CD14-positive monocyte (primary cell): ENCODE measurements around the gene FAF1. TPM values are rescaled to one million over a fixed set of nuclear protein-coding genes. Genes with fewer than 3 reads are reported as not detected.
A peak's percentile ranks its signal among the peaks of the same experiment; 100 is the strongest.

Source experiments
- DNase-seq, 3 donors: peaks; one replicate each; pipeline ENCODE4 v3.0.0-alpha.2; 2011 to 2022
- H2AFZ ChIP-seq: 2 replicates; pipeline ENCODE4 v1.6.0; 2012; ENCODE audit warnings: mild to moderate bottlenecking, low read depth, low read length, inconsistent platforms; ENCODE audit not compliant: insufficient read depth, poor library complexity, severe bottlenecking
- H3K27ac ChIP-seq, 2 donors: 1 replicate in 1 of 2; 2 replicates in 1 of 2; pipeline ENCODE4 v1.5.1; 2012 to 2013; ENCODE audit warnings: low read length in 2 of 2, control low read depth in 1 of 2, inconsistent platforms in 1 of 2, low read depth in 1 of 2, mild to moderate bottlenecking in 1 of 2
- H3K27me3 ChIP-seq, 2 donors: one replicate each; pipeline versions ENCODE4 v1.6.0 to v1.6.1; 2011 to 2013; ENCODE audit warnings: low read length in 2 of 2; ENCODE audit not compliant: control insufficient read depth in 2 of 2, insufficient read depth in 2 of 2
- H3K36me3 ChIP-seq, 2 donors: replicated peaks in 1 of 2; 1 replicate in 1 of 2; 2 replicates in 1 of 2; pipeline versions ENCODE4 v1.5.1 to v1.6.1; 2012 to 2013; ENCODE audit warnings: low read length in 2 of 2, control low read depth in 1 of 2, inconsistent platforms in 1 of 2, mild to moderate bottlenecking in 1 of 2; ENCODE audit not compliant: insufficient read depth in 2 of 2, control insufficient read depth in 1 of 2
- H3K4me1 ChIP-seq, 2 donors: 1 replicate in 1 of 2; 2 replicates in 1 of 2; pipeline versions ENCODE4 v1.5.1 to v1.6.1; 2012 to 2013; ENCODE audit warnings: low read length in 2 of 2, control low read depth in 1 of 2, inconsistent platforms in 1 of 2, mild to moderate bottlenecking in 1 of 2, moderate library complexity in 1 of 2; ENCODE audit not compliant: insufficient read depth in 2 of 2, control insufficient read depth in 1 of 2
- H3K4me2 ChIP-seq: replicated peaks from 2 replicates; pipeline ENCODE3; 2012; ENCODE audit warnings: low read length, moderate library complexity, mild to moderate bottlenecking; ENCODE audit not compliant: poor library complexity, severe bottlenecking; ENCODE audit errors: extremely low read depth
- H3K4me3 ChIP-seq, 3 experiments: fragments of 200-600 bp in 1 of 3; sonication (generic) in 1 of 3; replicated peaks in 1 of 3; 1 replicate in 2 of 3; 2 replicates in 1 of 3; pipeline ENCODE4 v1.5.1; 2011 to 2013; ENCODE audit warnings: low read length in 3 of 3, mild to moderate bottlenecking in 3 of 3, control low read depth in 2 of 3, low read depth in 2 of 3, inconsistent platforms in 1 of 3, moderate library complexity in 1 of 3
- H3K79me2 ChIP-seq: 2 replicates; pipeline ENCODE4 v1.6.0; 2012; ENCODE audit warnings: mild to moderate bottlenecking, control low read depth, inconsistent platforms, low read length, moderate library complexity; ENCODE audit not compliant: insufficient read depth
- H3K9ac ChIP-seq: 2 replicates; pipeline ENCODE4 v1.6.0; 2017; ENCODE audit warnings: low read length, mild to moderate bottlenecking; ENCODE audit not compliant: insufficient read depth, poor library complexity, severe bottlenecking
- H3K9me3 ChIP-seq, 2 donors: replicated peaks in 1 of 2; 1 replicate in 1 of 2; 2 replicates in 1 of 2; pipeline versions ENCODE4 v1.5.1 to v1.6.1; 2012 to 2013; ENCODE audit warnings: low read length in 2 of 2, control low read depth in 1 of 2; ENCODE audit not compliant: control insufficient read depth in 1 of 2, insufficient read depth in 1 of 2
- H4K20me1 ChIP-seq: 2 replicates; pipeline ENCODE4 v1.6.0; 2012; ENCODE audit warnings: mild to moderate bottlenecking, low read length, control low read depth, moderate library complexity; ENCODE audit not compliant: insufficient read depth
- H3K27ac Mint-ChIP-seq, 7 donors: one replicate each; pipeline ENCODE4 v1.8.0; 2020; ENCODE audit warnings: mild to moderate bottlenecking in 7 of 7, mixed read lengths in 7 of 7, moderate library complexity in 6 of 7, inconsistent platforms in 2 of 7
- H3K27me3 Mint-ChIP-seq, 3 donors: one replicate each; pipeline ENCODE4 v1.8.0; 2021 to 2022; ENCODE audit warnings: low read depth in 3 of 3, mild to moderate bottlenecking in 3 of 3, mixed read lengths in 3 of 3, moderate library complexity in 3 of 3, inconsistent platforms in 1 of 3
- H3K36me3 Mint-ChIP-seq, 2 donors: one replicate each; pipeline ENCODE4 v1.8.0; 2020; ENCODE audit warnings: mixed read lengths in 2 of 2, inconsistent platforms in 1 of 2, mild to moderate bottlenecking in 1 of 2
- H3K4me1 Mint-ChIP-seq: one replicate; pipeline ENCODE4 v1.8.0; 2020; ENCODE audit warnings: mild to moderate bottlenecking, mixed read lengths
- H3K4me3 Mint-ChIP-seq, 2 donors: one replicate each; pipeline ENCODE4 v1.8.0; 2020; ENCODE audit warnings: mild to moderate bottlenecking in 2 of 2, mixed read lengths in 2 of 2, moderate library complexity in 1 of 2
- H3K9me3 Mint-ChIP-seq, 7 donors: one replicate each; pipeline ENCODE4 v1.8.0; 2020 to 2022; ENCODE audit warnings: mixed read lengths in 7 of 7, mild to moderate bottlenecking in 6 of 7, moderate library complexity in 6 of 7, inconsistent platforms in 2 of 7
- WGBS: methylation state at CpG from one replicate; pipeline ENCODE4 v1.1.5; 2013; ENCODE audit warnings: missing lambda C conversion rate; ENCODE audit not compliant: insufficient coverage; 5-methylcytosine and 5-hydroxymethylcytosine counted together
- intact Hi-C, 2 donors: fragments of 100-400 bp; cut with micrococcal nuclease; formaldehyde crosslinking; loops; one replicate each; pipeline versions ENCODE4 v1.15.0 to v1.15.1; 2023
- polyA plus RNA-seq, 3 donors: library from polyadenylated mRNA; depleted of rRNA in 1 of 3; unstranded in 2 of 3; stranded (reverse) in 1 of 3; fragments of 300-500 nt in 2 of 3; fragments of >200 nt in 1 of 3; fragmentation: Illumina TruSeq in 2 of 3; gene quantifications; 1 replicate in 2 of 3; 2 replicates in 1 of 3; pipeline ENCODE4 v1.2.3, GENCODE V29; 2012 to 2021
- TF ChIP-seq, protein P1 (sequence below): fragments of 200-600 bp; IDR thresholded peaks from one replicate; pipeline ENCODE4 v1.8.0; 2022; ENCODE audit warnings: antibody characterized with exemption, mild to moderate bottlenecking

The FAF1 gene
- polyA plus RNA-seq, 3 donors: 11.4 to 29.6 (median 16.9) TPM

DNA sequence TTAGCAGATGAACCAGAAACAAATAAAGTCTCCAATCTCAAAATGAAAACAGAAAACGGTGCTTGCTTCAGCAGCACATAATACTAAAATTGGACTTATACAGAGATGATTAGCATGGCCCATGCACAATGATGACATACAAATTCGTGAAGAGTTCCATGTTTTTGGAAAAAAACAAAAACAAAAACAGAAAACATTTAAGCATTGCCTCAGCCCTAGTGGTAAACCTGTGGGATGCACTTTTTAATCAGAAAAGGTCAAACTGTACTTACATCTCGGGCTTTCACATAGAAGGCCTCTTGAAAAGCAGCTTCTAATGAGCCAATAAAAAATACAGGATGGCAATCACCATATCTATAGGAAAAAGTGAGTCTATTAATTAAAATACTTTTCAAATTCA, 377.7 kb downstream of the FAF1 start:
- H3K27ac ChIP-seq: no peak overlapping the region
- Mint-ChIP-seq H3K4me3 (no peak overlapping the region), H3K4me1 (no peaks in the 10 kb centered on the region), H3K27ac (no peak overlapping the region), H3K27me3 (no peaks in the 10 kb centered on the region), H3K9me3 (no peaks in the 10 kb centered on the region), H3K36me3 (peaks cover 34 to 38% of the 10 kb centered on the region in 2 donors)
- no peak overlapping the region for H3K4me3 ChIP-seq
- no peak overlapping the region for H2AFZ ChIP-seq
- no peak overlapping the region for H3K9ac ChIP-seq
- H3K9me3 ChIP-seq: no peaks in the 10 kb centered on the region
- DNase-seq: no peak
- H3K4me1 ChIP-seq: no peaks in the 10 kb centered on the region
- no peaks in the 10 kb centered on the region for H3K79me2 ChIP-seq
- 100% methylated on average over 1 of the region's 3 CpGs for WGBS
- H3K4me2 ChIP-seq: no peak overlapping the region
- H3K27me3 ChIP-seq: no peaks in the 10 kb centered on the region
- TF ChIP-seq, protein P1, sequence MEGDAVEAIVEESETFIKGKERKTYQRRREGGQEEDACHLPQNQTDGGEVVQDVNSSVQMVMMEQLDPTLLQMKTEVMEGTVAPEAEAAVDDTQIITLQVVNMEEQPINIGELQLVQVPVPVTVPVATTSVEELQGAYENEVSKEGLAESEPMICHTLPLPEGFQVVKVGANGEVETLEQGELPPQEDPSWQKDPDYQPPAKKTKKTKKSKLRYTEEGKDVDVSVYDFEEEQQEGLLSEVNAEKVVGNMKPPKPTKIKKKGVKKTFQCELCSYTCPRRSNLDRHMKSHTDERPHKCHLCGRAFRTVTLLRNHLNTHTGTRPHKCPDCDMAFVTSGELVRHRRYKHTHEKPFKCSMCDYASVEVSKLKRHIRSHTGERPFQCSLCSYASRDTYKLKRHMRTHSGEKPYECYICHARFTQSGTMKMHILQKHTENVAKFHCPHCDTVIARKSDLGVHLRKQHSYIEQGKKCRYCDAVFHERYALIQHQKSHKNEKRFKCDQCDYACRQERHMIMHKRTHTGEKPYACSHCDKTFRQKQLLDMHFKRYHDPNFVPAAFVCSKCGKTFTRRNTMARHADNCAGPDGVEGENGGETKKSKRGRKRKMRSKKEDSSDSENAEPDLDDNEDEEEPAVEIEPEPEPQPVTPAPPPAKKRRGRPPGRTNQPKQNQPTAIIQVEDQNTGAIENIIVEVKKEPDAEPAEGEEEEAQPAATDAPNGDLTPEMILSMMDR: no peak
- H4K20me1 ChIP-seq: no peaks in the 10 kb centered on the region
- H3K36me3 ChIP-seq: peaks cover 14 to 50% of the 10 kb centered on the region in 2 donors
- intact Hi-C loops: no loop called here

DNA sequence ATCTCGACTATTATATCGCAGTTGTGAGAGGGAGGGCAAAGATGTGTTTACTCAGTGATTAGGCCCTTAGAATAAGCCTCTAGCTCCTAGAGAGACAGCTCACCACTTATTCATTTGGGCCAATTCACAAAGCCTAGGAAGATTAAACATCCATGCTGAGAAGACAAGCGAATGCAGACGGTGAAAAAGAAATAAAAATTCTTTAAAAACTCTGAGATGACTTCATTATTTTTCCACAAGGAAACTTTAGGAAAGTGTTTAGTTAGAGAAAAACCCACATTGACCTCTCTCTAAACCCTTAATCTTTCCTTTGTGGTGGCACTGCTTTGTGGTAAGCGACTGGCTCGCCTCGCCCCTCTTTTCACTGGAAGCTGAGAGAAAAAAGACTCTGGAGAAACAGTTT, 390.0 kb downstream of the FAF1 start:
- no peak overlapping the region for H2AFZ ChIP-seq
- no peaks in the 10 kb centered on the region for H3K27me3 Mint-ChIP-seq
- H3K4me3 Mint-ChIP-seq: no peak overlapping the region
- no peaks in the 10 kb centered on the region for H3K9me3 ChIP-seq
- 100% methylated on average over 3 of the region's 7 CpGs for WGBS
- no peaks in the 10 kb centered on the region for H3K4me1 Mint-ChIP-seq
- no peaks in the 10 kb centered on the region for H3K4me1 ChIP-seq
- no peak overlapping the region for H3K4me3 ChIP-seq
- DNase-seq: no peak
- no peak overlapping the region for H3K4me2 ChIP-seq
- H3K27ac Mint-ChIP-seq: peak overlapping the region in 1 of 7 donors; percentile 28
- no peak overlapping the region for H3K9ac ChIP-seq
- H3K27me3 ChIP-seq: no peaks in the 10 kb centered on the region
- H3K36me3 Mint-ChIP-seq: peaks cover 32 to 42% of the 10 kb centered on the region in 2 donors
- no peaks in the 10 kb centered on the region for H4K20me1 ChIP-seq
- TF ChIP-seq, protein P1: no peak
- intact Hi-C loops: no loop called here
- H3K9me3 Mint-ChIP-seq: no peaks in the 10 kb centered on the region
- no peaks in the 10 kb centered on the region for H3K79me2 ChIP-seq
- peaks cover 21 to 36% of the 10 kb centered on the region in 2 donors for H3K36me3 ChIP-seq
- no peak overlapping the region for H3K27ac ChIP-seq
